HG02798 (cell line): ENCODE data around the gene LTF.

Experiments used
- ATAC-seq: cut with Tn5 transposase; IDR thresholded peaks from one replicate; pipeline ENCODE4 v1.9.1; 2021; ENCODE audit warnings: mild to moderate bottlenecking; ENCODE audit not compliant: unreplicated experiment, poor library complexity

LTF gene

DNA sequence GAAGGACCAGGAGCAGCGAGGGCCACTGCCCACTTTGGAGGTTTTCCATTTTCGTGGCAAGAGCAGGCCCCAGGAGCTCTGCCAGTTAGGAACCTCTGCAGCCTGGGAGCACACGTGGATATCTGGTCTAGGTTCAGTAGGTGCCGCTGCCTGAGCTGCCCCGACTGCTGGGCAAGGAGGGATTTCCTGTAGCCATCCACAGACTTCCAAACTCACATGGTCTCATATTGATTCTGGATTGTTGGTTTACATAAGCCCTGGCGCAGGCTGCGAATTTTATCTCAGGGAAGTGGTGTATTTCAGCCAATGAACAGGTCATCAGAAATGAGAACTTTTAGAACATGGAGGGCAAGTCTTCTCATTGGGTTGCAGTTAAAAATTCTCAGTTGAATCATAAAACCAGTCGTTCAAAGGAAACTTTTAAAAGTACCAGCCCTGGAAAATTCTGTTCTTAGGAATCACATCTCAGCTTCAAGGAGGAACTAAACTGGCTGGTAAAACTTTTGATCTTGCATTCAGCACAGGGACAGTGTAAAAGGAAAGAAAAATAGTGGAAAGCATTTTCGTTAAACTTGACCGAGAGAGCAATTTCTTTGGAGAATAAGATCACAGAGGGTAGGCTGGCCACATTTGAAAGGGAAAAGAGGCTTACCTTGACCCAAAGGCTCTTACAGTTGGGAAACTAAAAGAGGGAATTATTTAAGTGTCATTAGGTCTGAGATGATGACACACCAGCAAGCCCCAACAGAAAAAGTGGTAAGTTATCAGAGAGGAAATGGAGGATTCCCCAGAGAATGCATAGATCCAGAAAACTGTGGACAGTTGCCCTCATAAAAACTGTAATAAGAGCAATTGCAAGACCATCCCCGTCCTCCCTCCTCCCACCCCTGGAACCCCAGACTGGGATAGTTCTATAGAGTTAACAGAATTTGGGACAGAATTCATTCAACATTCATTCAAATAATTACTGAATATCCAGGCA, 26.7 kb upstream of the LTF start:
- no peak for ATAC-seq

DNA sequence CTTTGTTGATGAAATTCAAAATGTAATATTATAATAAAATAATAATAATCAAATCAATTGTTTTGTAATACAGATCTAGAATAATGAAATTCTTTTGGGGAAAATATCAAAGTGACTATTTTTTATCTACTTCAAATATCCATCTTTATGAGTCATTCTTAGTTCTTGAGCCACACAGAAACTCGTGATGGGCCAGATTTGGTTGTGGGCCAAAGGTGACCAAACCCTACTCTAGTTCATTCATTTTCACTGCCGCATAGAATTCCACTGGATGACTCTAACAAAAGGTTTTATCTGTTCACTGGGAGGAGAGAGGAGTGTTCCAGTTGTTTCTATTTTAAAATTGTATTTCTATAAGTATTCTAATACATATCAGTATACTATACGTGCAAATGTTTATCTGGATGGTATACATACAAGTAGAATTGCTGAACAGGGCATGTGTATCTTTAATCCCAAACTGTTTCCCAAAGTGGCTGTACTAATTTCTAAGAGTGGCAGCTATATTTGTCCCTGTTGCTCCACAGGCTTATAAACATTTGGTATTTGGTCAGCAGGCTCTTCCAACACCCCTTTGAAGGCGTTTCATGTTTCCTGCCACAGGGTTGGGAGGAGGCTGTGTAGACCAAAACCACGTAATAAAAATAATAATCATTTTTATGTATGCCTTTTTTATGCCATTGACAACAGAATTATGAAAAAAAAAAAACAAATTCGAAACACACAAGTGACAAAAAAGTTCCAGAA, 25.8 kb upstream of the LTF start:
- no peak for ATAC-seq

DNA sequence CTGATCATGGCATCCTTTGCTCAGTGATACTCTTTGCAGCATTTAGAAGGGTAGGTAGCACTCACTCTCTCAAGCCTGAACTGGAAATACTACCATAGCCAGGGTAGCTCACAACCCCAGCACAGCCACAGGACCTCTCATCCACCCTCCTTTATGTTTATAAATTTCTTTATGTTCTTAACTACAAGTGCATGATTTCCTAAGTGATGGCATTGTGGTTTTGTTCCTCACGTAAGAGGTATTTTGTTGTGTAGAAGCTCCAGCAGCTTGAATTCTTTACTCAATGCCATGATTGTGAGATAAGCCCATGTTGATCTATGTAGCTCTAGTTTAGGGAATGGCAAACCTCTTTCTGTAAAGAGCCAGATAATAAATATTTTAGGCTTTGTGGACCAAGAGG, 25.2 kb upstream of the LTF start:
- no peak for ATAC-seq

DNA sequence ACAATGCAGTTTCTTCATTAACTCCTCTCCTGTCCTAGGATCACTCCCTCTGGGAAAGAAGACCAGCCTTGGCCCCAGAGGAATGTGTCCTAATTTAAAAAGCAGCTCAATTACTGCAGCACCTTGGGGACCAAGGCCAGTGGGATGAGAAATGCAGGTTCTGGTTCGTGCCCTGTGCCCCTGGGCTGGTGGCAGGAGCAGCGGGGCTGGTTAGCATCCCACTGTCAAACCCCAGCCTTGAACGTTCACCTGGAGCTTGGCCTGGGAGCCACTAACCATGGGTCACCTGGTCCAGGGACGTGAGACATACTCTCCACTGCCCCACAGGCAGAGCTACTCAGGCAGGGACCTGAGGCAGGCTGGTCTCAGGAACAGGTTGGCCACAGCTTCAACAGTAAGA, 24.7 kb upstream of the LTF start:
- no peak for ATAC-seq

DNA sequence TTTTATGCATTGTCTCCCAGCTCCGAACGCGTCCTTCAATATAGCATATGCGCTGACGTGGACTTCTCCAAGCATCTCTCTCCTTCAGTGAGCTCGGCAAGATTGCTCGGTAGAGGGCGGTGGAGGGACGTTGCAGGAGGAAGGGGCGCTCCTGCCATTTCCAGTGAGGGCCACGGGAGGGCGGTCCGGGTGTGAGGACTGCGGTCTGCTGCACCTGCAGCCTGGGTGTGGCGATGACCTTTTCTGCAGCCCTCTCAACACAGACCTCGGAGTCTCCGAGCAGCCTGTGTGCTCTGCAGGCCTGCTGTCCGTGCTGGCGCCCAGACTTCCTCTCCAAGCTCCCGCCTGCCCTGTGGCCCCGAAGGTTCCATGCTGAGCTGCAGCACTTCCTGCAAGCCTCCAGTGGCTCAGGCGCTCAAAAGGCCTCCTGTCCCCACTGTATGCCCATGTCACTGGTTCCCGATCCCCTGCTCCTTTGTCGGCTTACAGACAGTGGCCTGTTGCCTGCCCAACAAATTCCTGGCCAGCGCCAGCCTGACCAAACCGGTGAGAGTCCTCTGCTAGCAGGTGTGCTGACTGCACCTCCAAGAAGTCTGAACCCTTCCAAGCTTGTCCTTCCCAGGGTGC, 24.1 kb upstream of the LTF start:
- peak; percentile 96 for ATAC-seq

DNA sequence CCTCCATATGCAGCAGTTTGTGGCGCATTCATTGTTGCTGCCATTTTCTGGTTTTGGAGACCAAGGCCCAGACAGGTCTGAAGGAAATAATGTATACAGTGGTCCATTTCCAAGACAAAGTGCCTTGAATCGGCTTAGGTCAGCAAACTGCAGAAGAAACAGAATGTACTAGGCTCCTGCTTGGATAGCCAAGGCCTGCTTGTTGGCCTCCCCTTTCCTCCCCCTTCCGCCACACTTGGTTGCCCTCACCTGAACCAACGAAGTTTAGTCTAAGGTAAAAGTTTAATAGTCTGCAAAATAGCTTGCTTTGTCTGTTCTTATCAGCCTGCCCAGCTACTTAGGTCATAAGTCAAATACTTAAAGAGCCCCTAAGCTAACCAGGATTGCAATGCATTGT, 21.1 kb upstream of the LTF start:
- no peak for ATAC-seq

DNA sequence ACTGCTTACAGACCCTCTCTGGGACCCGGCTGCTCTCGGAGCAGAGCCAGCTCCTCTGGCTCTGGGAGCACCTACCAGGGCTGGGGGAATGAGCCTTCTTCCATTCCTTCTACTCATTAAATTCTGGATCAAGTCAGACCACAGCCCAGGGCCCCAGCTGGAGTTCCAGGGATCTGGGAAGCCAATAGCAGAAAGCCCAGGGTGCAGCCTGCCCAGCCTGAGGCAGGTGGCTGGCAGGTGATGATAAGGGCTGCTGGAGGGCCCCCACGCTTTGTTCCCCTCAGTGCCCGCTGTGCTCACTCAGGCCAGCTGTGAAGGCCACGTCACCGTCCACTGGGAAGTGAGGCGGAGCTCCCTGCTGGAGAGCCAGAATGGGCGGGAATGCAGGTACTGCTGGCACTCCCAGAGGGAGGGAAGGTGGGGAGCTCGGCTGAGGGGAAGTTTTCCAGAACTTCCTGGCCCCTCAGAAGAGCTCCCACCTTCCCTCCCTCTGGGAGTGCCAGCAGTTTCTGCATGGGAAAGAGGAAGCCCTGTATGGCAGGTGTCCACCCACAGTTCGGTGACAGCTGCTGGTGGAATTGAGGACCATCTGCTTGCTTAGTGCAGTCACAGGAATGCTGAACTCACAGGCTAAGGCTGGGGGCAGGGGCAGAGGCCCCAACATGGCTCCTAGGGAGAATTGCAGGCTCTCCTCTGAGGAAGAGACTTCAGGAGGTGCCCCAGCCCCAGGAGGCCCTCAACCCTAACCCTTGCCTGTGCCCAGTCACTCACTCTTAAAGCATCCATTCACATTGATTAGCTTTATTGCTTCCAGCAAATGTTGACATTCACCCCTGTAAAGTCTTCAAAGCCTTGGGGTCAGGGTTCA, 20.4 kb upstream of the LTF start:
- ATAC-seq, result no peak

DNA sequence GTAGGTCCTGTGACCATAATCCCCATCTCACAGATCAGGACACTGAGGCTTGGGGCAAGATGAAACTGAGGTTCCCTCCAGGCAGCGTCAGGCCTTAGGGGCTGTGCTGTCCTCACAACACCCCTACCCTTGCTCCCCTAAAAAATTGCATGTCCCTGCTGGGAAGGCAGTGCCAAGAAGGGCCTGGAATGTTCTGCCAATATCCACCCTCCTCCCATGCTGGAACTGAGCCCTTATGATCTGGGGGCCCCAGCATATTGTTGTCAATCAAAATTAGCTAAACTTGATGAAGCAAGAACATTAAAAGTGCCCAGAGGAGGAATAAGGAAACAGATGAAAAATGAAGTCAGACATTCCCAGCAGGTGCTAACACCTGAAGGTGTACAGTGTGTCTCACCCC, 19.7 kb upstream of the LTF start:
- no peak for ATAC-seq

DNA sequence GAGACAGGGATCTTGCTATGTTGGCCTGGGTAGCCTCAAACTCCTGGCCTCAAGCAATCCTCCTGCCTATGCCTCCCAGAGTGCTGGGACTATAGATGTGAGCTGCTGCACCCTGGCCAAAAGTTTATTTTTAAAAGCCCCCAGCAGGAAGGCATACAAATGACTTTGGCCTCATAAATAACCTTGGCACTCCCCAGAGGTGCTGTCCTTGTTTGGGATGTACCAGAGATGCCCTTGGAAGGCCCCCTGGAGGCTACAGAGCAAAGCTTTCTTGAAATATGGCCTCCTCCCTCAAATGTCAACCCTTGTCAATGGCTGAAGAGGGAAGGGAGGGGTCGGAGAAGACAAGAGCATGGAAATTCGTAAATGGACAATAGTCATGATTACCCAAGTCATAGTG, 19.1 kb upstream of the LTF start:
- no peak for ATAC-seq

DNA sequence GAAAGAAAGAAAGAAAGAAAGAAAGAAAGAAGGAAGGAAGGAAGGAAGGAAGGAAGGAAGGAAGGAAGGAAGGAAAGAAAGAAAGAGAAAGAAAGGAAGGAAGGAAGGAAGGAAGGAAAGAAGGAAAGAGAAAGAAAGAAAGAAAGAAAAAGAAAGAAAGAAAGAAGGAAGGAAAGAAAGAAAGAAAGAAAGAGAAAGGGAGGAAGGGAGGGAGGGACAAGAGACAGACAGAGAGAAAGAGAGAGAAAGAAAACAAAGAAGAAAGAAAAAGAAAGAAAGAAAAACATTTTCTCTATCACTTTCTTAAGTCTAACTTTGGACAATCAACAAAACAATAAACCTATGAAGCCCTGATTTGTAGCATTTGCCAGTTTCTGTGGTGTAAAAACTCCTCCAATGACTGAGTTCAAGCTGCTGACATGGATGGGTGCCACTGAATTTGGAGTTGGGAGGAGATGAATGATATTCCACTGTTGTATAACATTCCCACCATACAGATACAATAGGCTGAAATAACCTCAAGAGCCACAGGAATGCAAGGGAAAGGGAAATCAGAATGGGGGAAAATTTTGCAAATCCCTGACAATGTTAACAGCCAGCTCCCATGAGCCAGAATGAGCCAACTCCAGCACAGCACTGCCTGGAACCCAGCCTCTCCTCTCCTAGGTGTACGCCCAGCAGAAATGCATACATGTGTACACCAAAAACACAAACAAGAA, 18.1 kb upstream of the LTF start:
- no peak for ATAC-seq

DNA sequence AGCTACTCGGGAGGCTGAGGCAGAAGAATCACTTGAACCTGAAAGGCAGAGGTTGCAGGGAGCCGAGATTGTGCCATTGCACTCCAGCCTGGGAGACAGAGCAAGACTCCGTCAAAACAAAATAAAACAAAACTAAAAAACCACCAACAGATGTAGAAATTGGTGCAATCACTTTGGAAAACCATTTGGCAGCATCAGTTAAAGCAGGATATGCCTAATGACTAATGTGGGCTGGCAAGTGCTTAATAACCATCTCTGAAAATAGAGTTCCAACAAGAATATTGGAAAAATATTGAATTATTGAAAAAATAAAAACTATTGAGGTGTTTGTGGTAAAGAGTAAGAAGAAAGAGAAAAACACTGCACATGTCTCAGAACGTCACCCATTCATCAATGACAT, 16.9 kb upstream of the LTF start:
- no peak for ATAC-seq

DNA sequence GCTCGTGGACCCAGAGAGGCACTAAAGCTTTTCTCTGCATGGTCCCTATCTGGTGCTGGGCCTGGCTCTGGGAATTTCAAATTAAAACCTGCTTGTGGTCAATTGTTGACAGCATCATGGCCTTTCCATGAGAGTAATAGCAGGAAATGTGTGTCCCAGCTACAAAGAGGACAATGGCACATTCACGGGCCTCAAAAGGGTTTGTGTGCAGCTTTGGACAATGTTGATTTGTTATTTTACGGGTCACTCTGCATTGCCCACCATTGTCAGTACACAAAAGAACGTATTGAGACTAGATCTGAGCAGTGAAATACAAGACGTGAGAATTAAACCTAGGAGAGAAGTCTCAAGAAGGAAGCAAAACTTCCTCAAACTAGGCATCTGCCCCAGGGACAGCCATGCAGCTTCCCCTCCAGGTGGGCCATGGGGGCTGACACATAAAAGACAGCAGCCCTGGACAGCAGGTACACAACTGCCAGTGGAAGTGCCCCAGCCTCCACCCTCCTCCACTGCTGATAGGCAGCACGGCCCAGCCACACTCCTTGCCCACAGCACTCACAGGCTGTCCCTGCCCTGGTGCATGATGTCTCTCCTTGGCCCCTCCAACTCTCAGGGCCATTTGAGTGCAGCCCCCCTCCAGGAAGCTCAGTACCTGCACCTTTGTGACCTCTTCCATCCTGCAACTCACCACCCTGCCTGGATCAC, 15.9 kb upstream of the LTF start:
- ATAC-seq, result no peak

DNA sequence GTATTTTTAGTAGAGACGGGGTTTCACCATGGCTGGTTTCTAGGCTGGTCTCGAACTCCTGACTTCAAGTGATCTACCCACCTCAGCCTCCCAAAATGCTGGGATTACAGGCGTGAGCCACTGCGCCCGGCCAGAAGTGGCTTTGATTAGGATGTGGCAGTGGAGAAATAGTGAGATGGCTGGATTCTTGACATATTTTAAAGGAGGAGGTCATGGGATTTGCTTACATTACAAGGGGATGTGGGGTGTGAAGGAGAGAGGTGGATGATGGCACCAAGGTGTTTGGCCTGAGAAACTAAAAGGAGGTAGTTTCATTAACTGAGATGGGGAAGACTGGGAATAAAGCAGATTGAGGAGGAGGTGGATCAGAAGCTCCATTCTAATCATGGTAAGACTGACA, 15.0 kb upstream of the LTF start:
- ATAC-seq, result no peak

DNA sequence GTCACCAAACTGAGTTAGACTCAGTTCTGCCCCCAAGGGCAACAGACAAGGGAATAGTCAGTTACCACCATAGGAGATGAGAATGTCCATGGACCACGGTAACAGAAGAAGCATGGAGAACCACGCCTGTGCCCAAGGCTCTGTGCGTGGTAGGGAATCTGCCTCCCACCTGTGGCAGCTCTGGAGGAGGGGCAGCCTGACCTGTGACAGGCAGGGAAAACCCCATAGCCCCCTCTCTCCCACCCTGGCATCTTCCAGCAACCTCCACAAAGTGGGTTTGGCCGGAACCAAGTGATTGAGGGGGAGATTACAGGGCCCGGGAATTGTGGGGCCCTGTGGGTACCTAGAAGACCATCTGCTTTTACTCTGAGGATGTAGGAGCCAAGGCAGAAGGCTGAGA, 14.3 kb upstream of the LTF start:
- no peak for ATAC-seq

DNA sequence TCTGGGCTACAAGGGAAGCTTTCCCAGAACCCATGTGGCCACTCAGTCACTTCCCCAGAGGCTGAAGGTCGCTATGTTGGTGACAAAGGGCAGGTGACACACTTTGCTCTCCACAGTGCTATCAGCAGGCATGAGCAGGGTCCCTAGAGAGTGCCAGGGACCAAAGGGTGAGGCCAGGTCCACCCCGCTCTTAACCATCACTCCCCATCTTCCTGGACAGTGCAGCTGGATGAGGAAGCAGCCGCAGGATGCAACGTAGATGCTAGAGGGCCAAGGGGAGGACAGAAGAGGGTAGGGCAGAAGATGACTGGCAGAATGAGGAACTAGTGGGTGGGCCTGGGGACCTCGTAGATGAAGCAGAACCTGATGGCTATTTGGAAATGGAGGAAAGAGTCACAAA, 13.6 kb upstream of the LTF start:
- no peak for ATAC-seq

DNA sequence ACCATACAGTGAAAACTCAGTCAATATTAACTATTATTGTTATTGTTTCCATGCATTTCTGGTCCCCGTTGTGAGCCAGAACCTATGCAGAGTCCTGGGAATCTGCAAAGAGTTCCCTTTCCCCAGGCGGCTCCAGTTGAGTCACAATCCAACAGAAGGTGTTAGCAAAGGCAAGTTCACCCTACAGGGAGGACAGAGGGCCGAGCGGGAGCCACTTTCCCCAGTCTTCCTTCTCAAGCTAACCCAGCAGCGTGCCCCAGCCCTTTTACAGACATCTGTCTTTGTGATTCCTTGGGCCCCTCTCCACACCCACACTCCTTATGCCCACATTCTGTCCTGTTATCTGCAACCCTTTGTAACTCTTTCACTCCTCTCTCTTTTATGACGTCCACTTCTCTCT, 13.1 kb upstream of the LTF start:
- no peak for ATAC-seq

DNA sequence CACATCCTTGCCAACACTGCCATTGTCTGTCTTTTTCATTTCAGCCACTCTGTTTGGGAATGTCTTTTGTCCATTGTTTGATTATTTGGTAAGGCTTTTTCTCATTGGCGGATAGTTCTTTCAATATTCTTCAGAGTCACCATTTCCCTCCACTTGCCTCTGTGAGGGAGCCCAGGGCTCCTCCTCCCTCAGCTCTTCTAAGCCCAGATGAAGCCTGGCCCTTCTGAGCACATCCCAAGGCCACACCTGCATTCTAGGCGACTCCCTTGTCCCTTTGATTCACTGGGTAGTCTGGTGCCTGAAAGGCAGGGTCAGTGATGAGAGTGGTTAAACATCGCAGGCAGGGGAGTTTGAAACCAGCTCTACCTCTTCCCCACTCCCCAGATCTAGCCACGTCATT, 12.4 kb upstream of the LTF start:
- ATAC-seq, result no peak

DNA sequence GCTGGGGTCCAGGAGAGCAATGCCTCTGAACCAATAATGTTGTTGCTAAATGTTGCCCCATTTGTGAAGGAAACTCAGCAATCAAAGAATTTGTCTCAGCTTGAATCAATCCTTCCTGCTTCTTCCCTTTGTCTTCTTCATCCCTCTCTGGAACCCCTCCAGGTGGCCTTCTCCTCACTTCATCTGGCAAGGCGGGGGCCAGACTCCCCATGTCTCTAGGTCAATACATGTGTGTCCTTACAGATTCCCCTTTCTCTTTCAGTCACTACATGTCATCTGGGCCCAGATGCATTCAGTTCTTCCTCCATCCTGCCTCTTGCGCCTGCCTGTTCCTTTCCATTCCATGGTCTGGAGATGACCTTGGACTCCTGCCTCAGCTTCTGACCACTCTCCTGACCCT, 8.0 kb upstream of the LTF start:
- ATAC-seq, result no peak

DNA sequence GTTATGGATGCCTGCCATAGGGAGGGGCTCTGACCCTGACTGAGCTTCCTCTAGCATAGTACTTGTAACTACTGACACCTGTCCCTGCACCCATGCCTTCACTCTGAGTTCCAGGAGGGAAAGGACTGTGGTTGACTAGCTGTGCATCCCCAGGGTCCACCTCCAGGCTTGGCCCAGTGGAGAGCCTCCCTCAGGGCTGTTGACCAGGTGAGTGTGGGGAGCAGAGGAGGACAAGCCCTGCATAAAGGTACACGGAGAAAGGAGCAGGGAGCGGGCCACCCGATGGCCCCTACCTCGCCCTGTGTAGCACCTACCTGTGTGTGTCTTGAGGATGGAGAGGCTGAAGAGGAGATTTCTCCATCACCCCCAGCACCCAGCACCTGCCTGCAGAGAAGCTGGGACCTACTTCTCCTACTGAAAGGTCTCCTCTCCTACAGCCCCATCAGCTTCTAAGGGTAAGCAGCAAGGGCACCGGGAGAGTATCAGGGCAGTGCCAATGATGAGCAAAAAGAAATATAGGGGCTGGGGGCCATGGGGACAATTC, 6.7 kb upstream of the LTF start:
- ATAC-seq, result no peak
